ENCODE measurements around the gene RBMS1. TPM values are rescaled to one million over a fixed set of nuclear protein-coding genes. Genes with fewer than 3 reads are reported as not detected.
A peak's percentile ranks its signal among the peaks of the same experiment; 100 is the strongest.

The RBMS1 gene
- polyA plus RNA-seq, 1 experiment, result 107 TPM

GRCh38 chr2:160494201-160494644 is 616 bp upstream of the RBMS1 start:
- TF ChIP-seq CTCF (IDR thresholded peaks at IDR 0.05; ENCODE audit: low read depth, low read length), result no peak
- no peak overlapping the region for H3K27ac ChIP-seq (ENCODE audit: low read depth, low read length)
- no peak for DNase-seq (ENCODE audit: low read depth, low spot score)
- POLR2A ChIA-PET, result no interaction called here
- H3K4me3 ChIP-seq (ENCODE audit: low read depth, low read length), result peak overlapping the region; percentile 83
- no peaks in the 10 kb centered on the region for H3K27me3 ChIP-seq (ENCODE audit: control insufficient read depth, insufficient read depth, low read length)
- H3K9me3 ChIP-seq (ENCODE audit: control insufficient read depth, insufficient read depth, low read length), result no peaks in the 10 kb centered on the region
- CTCF ChIA-PET, result no interaction called here

- Histone ChIP-seq H3K27me3 (ENCODE audit: control insufficient read depth, insufficient read depth, low read length) (no peaks in the 10 kb centered on the region), H3K27ac (ENCODE audit: low read depth, low read length) (peak overlapping the region; percentile 82), H3K9me3 (ENCODE audit: control insufficient read depth, insufficient read depth, low read length) (no peaks in the 10 kb centered on the region), H3K4me3 (ENCODE audit: low read depth, low read length) (peak overlapping the region; percentile 83)
- CTCF ChIA-PET, result interaction anchor here (1.0 kb wide), 1 partner anchor 478 kb away, joined by 4 read pairs; no protein-coding TSS in a partner anchor
- no peak for DNase-seq (ENCODE audit: low read depth, low spot score)
- no peak for TF ChIP-seq CTCF (IDR thresholded peaks at IDR 0.05; ENCODE audit: low read depth, low read length)
- POLR2A ChIA-PET, result interaction anchor here (1.0 to 1.9 kb wide), 3 partner anchors 20 to 169 kb away, joined by 5 to 10 read pairs (median 6); no protein-coding TSS in a partner anchor
These were observed 993 bp downstream of the RBMS1 start for GRCh38 chr2:160492401-160493226.

GRCh38 chr2:160491911-160492371 is 1.7 kb downstream of the RBMS1 start:
- POLR2A ChIA-PET, result interaction anchor here (1.9 kb wide), 1 partner anchor 19 kb away, joined by 10 read pairs; no protein-coding TSS in a partner anchor
- TF ChIP-seq CTCF (IDR thresholded peaks at IDR 0.05; ENCODE audit: low read depth, low read length), result no peak
- Histone ChIP-seq H3K9me3 (ENCODE audit: control insufficient read depth, insufficient read depth, low read length) (no peaks in the 10 kb centered on the region), H3K27ac (ENCODE audit: low read depth, low read length) (peak overlapping the region; percentile 82), H3K4me3 (ENCODE audit: low read depth, low read length) (peak overlapping the region; percentile 83), H3K27me3 (ENCODE audit: control insufficient read depth, insufficient read depth, low read length) (no peaks in the 10 kb centered on the region)
- CTCF ChIA-PET, result no interaction called here
- DNase-seq (ENCODE audit: low read depth, low spot score), result no peak

GRCh38 chr2:160490733-160491685 is 2.6 kb downstream of the RBMS1 start:
- TF ChIP-seq CTCF (IDR thresholded peaks at IDR 0.05; ENCODE audit: low read depth, low read length), result no peak
- Histone ChIP-seq H3K9me3 (ENCODE audit: control insufficient read depth, insufficient read depth, low read length) (no peaks in the 10 kb centered on the region), H3K4me3 (ENCODE audit: low read depth, low read length) (peak overlapping the region; percentile 83), H3K27me3 (ENCODE audit: control insufficient read depth, insufficient read depth, low read length) (no peaks in the 10 kb centered on the region), H3K27ac (ENCODE audit: low read depth, low read length) (no peak overlapping the region)
- DNase-seq (ENCODE audit: low read depth, low spot score), result no peak
- CTCF ChIA-PET, result interaction anchor here (1.6 to 2.3 kb wide), 2 partner anchors 479 to 573 kb away, joined by 8 to 12 read pairs; no protein-coding TSS in a partner anchor
- POLR2A ChIA-PET, result no interaction called here
